Peyer's patch (tissue), 4 donors: ENCODE results near the gene ZNF609. TPM values are rescaled to one million over a fixed set of nuclear protein-coding genes. Genes with fewer than 3 reads are reported as not detected.
A peak's percentile ranks its signal among the peaks of the same experiment; 100 is the strongest.

Experiments
- DNase-seq, 3 donors: peaks; one replicate each; pipeline ENCODE4 v3.0.0-alpha.2; 2017 to 2019
- H3K27ac ChIP-seq, 4 donors: fragments of 200-600 bp; sonication (generic); one replicate each; pipeline ENCODE4 v1.5.1; 2016 to 2019
- H3K27me3 ChIP-seq, 2 donors: fragments of 200-600 bp; sonication (generic); one replicate each; pipeline ENCODE4 v1.5.1; 2019
- H3K36me3 ChIP-seq, 3 donors: fragments of 200-600 bp; sonication (generic); one replicate each; pipeline ENCODE4 v1.5.1; 2016 to 2019
- H3K4me1 ChIP-seq, 4 donors: fragments of 200-600 bp; sonication (generic); one replicate each; pipeline ENCODE4 v1.5.1; 2016 to 2019
- H3K4me3 ChIP-seq, 4 donors: fragments of 200-600 bp; sonication (generic); 1 replicate in 3 of 4; 2 replicates in 1 of 4; pipeline ENCODE4 v1.5.1; 2016 to 2019; ENCODE audit warnings: mild to moderate bottlenecking in 1 of 4
- H3K9me3 ChIP-seq, 4 donors: fragments of 200-600 bp; sonication (generic); one replicate each; pipeline ENCODE4 v1.5.1; 2016 to 2019; ENCODE audit warnings: mild to moderate bottlenecking in 1 of 4
- CTCF ChIP-seq, 6 experiments: fragments of 450-650 bp in 4 of 6; fragments of 200-600 bp in 2 of 6; sonication (generic) in 1 of 6; IDR thresholded peaks; one replicate each; pipeline ENCODE4 v1.5.1; 2017 to 2019; ENCODE audit warnings: antibody characterized with exemption in 6 of 6, mild to moderate bottlenecking in 3 of 6, moderate library complexity in 1 of 6
- POLR2A ChIP-seq, 2 donors: fragments of 450-650 bp; IDR thresholded peaks; one replicate each; pipeline ENCODE4 v1.5.1; 2017; ENCODE audit warnings: antibody characterized with exemption in 2 of 2, mild to moderate bottlenecking in 2 of 2, moderate library complexity in 2 of 2
- total RNA-seq, 4 donors: library from RNA; depleted of rRNA; stranded (reverse); fragments of >200 nt; gene quantifications; one replicate each; pipeline ENCODE4 v1.1.0, GENCODE V29; 2016

ZNF609 gene
- total RNA-seq, 4 donors from 2014 or later: 22.1 to 57.8 (median 36.0) TPM

- Histone ChIP-seq H3K9me3 (no peaks in the 10 kb centered on the region), H3K4me3 (no peak overlapping the region), H3K4me1 (peaks cover 0 to 6% (median 0%) of the 10 kb centered on the region in 4 donors), H3K27me3 (no peaks in the 10 kb centered on the region), H3K27ac (no peak overlapping the region), H3K36me3 (peaks cover 0 to 70% (median 0%) of the 10 kb centered on the region in 3 donors)
- TF ChIP-seq CTCF (IDR thresholded peaks at IDR 0.05): peak in 4 of 6 experiments; percentile 22 to 46 (median 38)
- TF ChIP-seq POLR2A (IDR thresholded peaks at IDR 0.05): no peak
- no peak for DNase-seq
Observed at GRCh38 chr15:64426845-64427465, 33.4 kb upstream of the ZNF609 start.

- H3K4me1 ChIP-seq: peaks cover 0 to 6% (median 0%) of the 10 kb centered on the region in 4 donors
- H3K36me3 ChIP-seq: peaks cover 0 to 46% (median 0%) of the 10 kb centered on the region in 3 donors
- peak overlapping the region in 3 of 4 donors; percentile 10 to 50 (median 35) for H3K27ac ChIP-seq
- H3K27me3 ChIP-seq: no peaks in the 10 kb centered on the region
- H3K4me3 ChIP-seq: no peak overlapping the region
- DNase-seq: no peak
- TF ChIP-seq POLR2A (IDR thresholded peaks at IDR 0.05): no peak
- H3K9me3 ChIP-seq: no peaks in the 10 kb centered on the region
Observed at GRCh38 chr15:64429448-64429847, 30.9 kb upstream of the ZNF609 start.

- Histone ChIP-seq H3K27ac (peak overlapping the region in 3 of 4 donors; percentile 34 to 50 (median 35)), H3K4me3 (no peak overlapping the region), H3K36me3 (peaks cover 0 to 41% (median 0%) of the 10 kb centered on the region in 3 donors), H3K4me1 (peaks cover 0 to 6% (median 0%) of the 10 kb centered on the region in 4 donors), H3K27me3 (no peaks in the 10 kb centered on the region), H3K9me3 (no peaks in the 10 kb centered on the region)
- TF ChIP-seq POLR2A (IDR thresholded peaks at IDR 0.05) (no peak), CTCF (IDR thresholded peaks at IDR 0.05) (no peak)
- peak in 2 of 3 donors; percentile 23 to 62 for DNase-seq
Observed at GRCh38 chr15:64430000-64430735, 30.2 kb upstream of the ZNF609 start.

- TF ChIP-seq POLR2A (IDR thresholded peaks at IDR 0.05) (no peak), CTCF (IDR thresholded peaks at IDR 0.05) (no peak)
- DNase-seq: no peak
- Histone ChIP-seq H3K9me3 (no peaks in the 10 kb centered on the region), H3K4me1 (no peaks in the 10 kb centered on the region), H3K36me3 (no peaks in the 10 kb centered on the region), H3K27me3 (no peaks in the 10 kb centered on the region), H3K27ac (no peak overlapping the region), H3K4me3 (no peak overlapping the region)
Observed at GRCh38 chr15:64437982-64438381, 22.4 kb upstream of the ZNF609 start.

- Histone ChIP-seq H3K4me1 (peaks cover 0 to 4% (median 0%) of the 10 kb centered on the region in 4 donors), H3K27me3 (no peaks in the 10 kb centered on the region), H3K36me3 (no peaks in the 10 kb centered on the region), H3K9me3 (no peaks in the 10 kb centered on the region), H3K4me3 (no peak overlapping the region), H3K27ac (no peak overlapping the region)
- no peak for DNase-seq
- TF ChIP-seq CTCF (IDR thresholded peaks at IDR 0.05) (no peak), POLR2A (IDR thresholded peaks at IDR 0.05) (no peak)
Observed at GRCh38 chr15:64438653-64439447, 21.5 kb upstream of the ZNF609 start.
